ENCODE measurements around the gene SHH.

The SHH gene

GRCh38 chr7:155807065-155807671, 5.1 kb downstream of the SHH start:
- no peak overlapping the region for H3K4me3 ChIP-seq (ENCODE audit: low read length)
- TF ChIP-seq, protein P1, sequence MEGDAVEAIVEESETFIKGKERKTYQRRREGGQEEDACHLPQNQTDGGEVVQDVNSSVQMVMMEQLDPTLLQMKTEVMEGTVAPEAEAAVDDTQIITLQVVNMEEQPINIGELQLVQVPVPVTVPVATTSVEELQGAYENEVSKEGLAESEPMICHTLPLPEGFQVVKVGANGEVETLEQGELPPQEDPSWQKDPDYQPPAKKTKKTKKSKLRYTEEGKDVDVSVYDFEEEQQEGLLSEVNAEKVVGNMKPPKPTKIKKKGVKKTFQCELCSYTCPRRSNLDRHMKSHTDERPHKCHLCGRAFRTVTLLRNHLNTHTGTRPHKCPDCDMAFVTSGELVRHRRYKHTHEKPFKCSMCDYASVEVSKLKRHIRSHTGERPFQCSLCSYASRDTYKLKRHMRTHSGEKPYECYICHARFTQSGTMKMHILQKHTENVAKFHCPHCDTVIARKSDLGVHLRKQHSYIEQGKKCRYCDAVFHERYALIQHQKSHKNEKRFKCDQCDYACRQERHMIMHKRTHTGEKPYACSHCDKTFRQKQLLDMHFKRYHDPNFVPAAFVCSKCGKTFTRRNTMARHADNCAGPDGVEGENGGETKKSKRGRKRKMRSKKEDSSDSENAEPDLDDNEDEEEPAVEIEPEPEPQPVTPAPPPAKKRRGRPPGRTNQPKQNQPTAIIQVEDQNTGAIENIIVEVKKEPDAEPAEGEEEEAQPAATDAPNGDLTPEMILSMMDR (IDR thresholded peaks at IDR 0.05; ENCODE audit: low read length): no peak
- TF ChIP-seq EZH2 (optimal IDR thresholded peaks at IDR 0.05; ENCODE audit: low read depth, low read length): no peak
- TF ChIP-seq EZH2phosphoT487 (IDR thresholded peaks at IDR 0.05; ENCODE audit: low read length): no peak
- no peak overlapping the region for H3K27ac ChIP-seq (ENCODE audit: low read length)
- H3K9me2 ChIP-seq (replicated peaks; ENCODE audit: insufficient read depth, low read length): no peaks in the 10 kb centered on the region
- no peaks in the 10 kb centered on the region for H3K79me2 ChIP-seq (ENCODE audit: low read length)
- no peaks in the 10 kb centered on the region for H3K36me3 ChIP-seq (replicated peaks; ENCODE audit: insufficient read depth, low read length)
- no peaks in the 10 kb centered on the region for H4K20me1 ChIP-seq (ENCODE audit: insufficient read depth, low read length)
- no peaks in the 10 kb centered on the region for H3F3A ChIP-seq (ENCODE audit: insufficient read depth, low read length)
- H3K27me3 ChIP-seq (replicated peaks; ENCODE audit: insufficient read depth, low read length): peaks cover 84% of the 10 kb centered on the region
- no peak for DNase-seq
- H3K4me2 ChIP-seq (ENCODE audit: low read depth, low read length): no peak overlapping the region
- H2AFZ ChIP-seq (ENCODE audit: low read length): no peak overlapping the region
- H3K9ac ChIP-seq (ENCODE audit: low read length): no peak overlapping the region
- H3K9me3 ChIP-seq (replicated peaks; ENCODE audit: insufficient read depth, low read length): no peaks in the 10 kb centered on the region
- no peaks in the 10 kb centered on the region for H3K4me1 ChIP-seq (ENCODE audit: low read length)

GRCh38 chr7:155806096-155806871, 6.0 kb downstream of the SHH start:
- Histone ChIP-seq H3K4me2 (ENCODE audit: low read depth, low read length) (peak overlapping the region; percentile 71), H3K9ac (ENCODE audit: low read length) (no peak overlapping the region), H3K9me2 (replicated peaks; ENCODE audit: insufficient read depth, low read length) (no peaks in the 10 kb centered on the region), H3K9me3 (replicated peaks; ENCODE audit: insufficient read depth, low read length) (no peaks in the 10 kb centered on the region), H3K36me3 (replicated peaks; ENCODE audit: insufficient read depth, low read length) (no peaks in the 10 kb centered on the region), H3K4me1 (ENCODE audit: low read length) (no peaks in the 10 kb centered on the region), H3K27ac (ENCODE audit: low read length) (no peak overlapping the region), H4K20me1 (ENCODE audit: insufficient read depth, low read length) (no peaks in the 10 kb centered on the region), H2AFZ (ENCODE audit: low read length) (0 out of 2 replicates have a peak overlapping the region, but pooled peaks have one; percentile 63), H3K79me2 (ENCODE audit: low read length) (no peaks in the 10 kb centered on the region), H3K27me3 (replicated peaks; ENCODE audit: insufficient read depth, low read length) (peaks cover 84% of the 10 kb centered on the region), H3K4me3 (ENCODE audit: low read length) (peak overlapping the region; percentile 52; the same call in 1 of the 2 replicates), H3F3A (ENCODE audit: insufficient read depth, low read length) (no peaks in the 10 kb centered on the region)
- TF ChIP-seq, protein P1 (IDR thresholded peaks at IDR 0.05; ENCODE audit: low read length): no peak
- TF ChIP-seq EZH2phosphoT487 (IDR thresholded peaks at IDR 0.05; ENCODE audit: low read length) (no peak), EZH2 (optimal IDR thresholded peaks at IDR 0.05; ENCODE audit: low read depth, low read length) (no peak)
- DNase-seq: no peak

DNA sequence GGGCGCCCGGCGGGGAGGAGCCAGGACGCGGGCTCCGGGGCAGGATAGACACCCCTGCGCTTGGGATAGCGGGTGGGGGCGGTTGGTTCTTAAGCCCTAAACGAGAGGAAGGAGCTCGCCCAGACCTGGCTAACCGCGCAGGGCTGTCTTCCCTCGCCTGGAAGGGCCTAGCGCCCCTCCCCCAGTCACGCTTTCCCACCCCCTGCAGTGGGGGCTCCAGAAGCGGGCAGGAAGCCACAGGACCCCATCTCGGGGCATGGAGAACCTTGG, 6.5 kb downstream of the SHH start:
- Histone ChIP-seq H3K79me2 (ENCODE audit: low read length) (no peaks in the 10 kb centered on the region), H3F3A (ENCODE audit: insufficient read depth, low read length) (no peaks in the 10 kb centered on the region), H3K4me1 (ENCODE audit: low read length) (peaks cover 3% of the 10 kb centered on the region; the same call in 1 of the 2 replicates), H3K4me3 (ENCODE audit: low read length) (peak overlapping the region; percentile 52), H3K9ac (ENCODE audit: low read length) (no peak overlapping the region), H3K4me2 (ENCODE audit: low read depth, low read length) (peak overlapping the region; percentile 71), H3K27me3 (replicated peaks; ENCODE audit: insufficient read depth, low read length) (peaks cover 84% of the 10 kb centered on the region), H2AFZ (ENCODE audit: low read length) (peak overlapping the region; percentile 63), H3K36me3 (replicated peaks; ENCODE audit: insufficient read depth, low read length) (no peaks in the 10 kb centered on the region), H3K27ac (ENCODE audit: low read length) (no peak overlapping the region), H3K9me3 (replicated peaks; ENCODE audit: insufficient read depth, low read length) (no peaks in the 10 kb centered on the region), H3K9me2 (replicated peaks; ENCODE audit: insufficient read depth, low read length) (no peaks in the 10 kb centered on the region), H4K20me1 (ENCODE audit: insufficient read depth, low read length) (no peaks in the 10 kb centered on the region)
- TF ChIP-seq, protein P1 (IDR thresholded peaks at IDR 0.05; ENCODE audit: low read length): no peak
- TF ChIP-seq EZH2phosphoT487 (IDR thresholded peaks at IDR 0.05; ENCODE audit: low read length) (no peak), EZH2 (optimal IDR thresholded peaks at IDR 0.05; ENCODE audit: low read depth, low read length) (no peak)
- no peak for DNase-seq

Measured in MM.1S (cell line).